ENCODE measurements around the gene TNFRSF4. TPM values are rescaled to one million over a fixed set of nuclear protein-coding genes. Genes with fewer than 3 reads are reported as not detected.

TNFRSF4 gene
- total RNA-seq, 1 donor from 2014 or later = 7.7 TPM

GRCh38 chr1:1204998-1205768 lies 8.8 kb downstream of the TNFRSF4 start:
- no peak for TF ChIP-seq CTCF (IDR thresholded peaks at IDR 0.05)
- Histone ChIP-seq H3K36me3 (no peaks in the 10 kb centered on the region), H3K27ac (no peak overlapping the region), H3K9me3 (no peaks in the 10 kb centered on the region), H3K4me1 (peaks cover 6% of the 10 kb centered on the region), H3K27me3 (peaks cover 29% of the 10 kb centered on the region), H3K4me3 (no peak overlapping the region)
- ATAC-seq (no peak), DNase-seq (no peak)
- intact Hi-C loops (cut with DNase I) = no loop called here

- Histone ChIP-seq H3K9me3 (no peaks in the 10 kb centered on the region), H3K27me3 (peaks cover 29% of the 10 kb centered on the region), H3K4me3 (no peak overlapping the region), H3K36me3 (no peaks in the 10 kb centered on the region), H3K4me1 (peaks cover 6% of the 10 kb centered on the region), H3K27ac (no peak overlapping the region)
- TF ChIP-seq CTCF (IDR thresholded peaks at IDR 0.05) = no peak
- DNase-seq (no peak), ATAC-seq (no peak)
- intact Hi-C loops (cut with DNase I) = no loop called here
Measured at GRCh38 chr1:1204425-1204920, 9.5 kb downstream of the TNFRSF4 start.

GRCh38 chr1:1203561-1204424 lies 10.2 kb downstream of the TNFRSF4 start:
- no peak for TF ChIP-seq CTCF (IDR thresholded peaks at IDR 0.05)
- DNase-seq (no peak), ATAC-seq (no peak)
- Histone ChIP-seq H3K4me3 (no peak overlapping the region), H3K9me3 (no peaks in the 10 kb centered on the region), H3K4me1 (peaks cover 6% of the 10 kb centered on the region), H3K27ac (no peak overlapping the region), H3K27me3 (peaks cover 29% of the 10 kb centered on the region), H3K36me3 (no peaks in the 10 kb centered on the region)
- intact Hi-C loops (cut with DNase I) = no loop called here

GRCh38 chr1:1202831-1203560 lies 11.0 kb downstream of the TNFRSF4 start:
- Histone ChIP-seq H3K27ac (no peak overlapping the region), H3K36me3 (no peaks in the 10 kb centered on the region), H3K4me1 (peaks cover 6% of the 10 kb centered on the region), H3K4me3 (no peak overlapping the region), H3K9me3 (no peaks in the 10 kb centered on the region), H3K27me3 (peaks cover 29% of the 10 kb centered on the region)
- no peak for TF ChIP-seq CTCF (IDR thresholded peaks at IDR 0.05)
- ATAC-seq (no peak), DNase-seq (no peak)
- intact Hi-C loops (cut with DNase I) = no loop called here
